ENCODE results near the gene SLC36A4. TPM values are rescaled to one million over a fixed set of nuclear protein-coding genes. Genes with fewer than 3 reads are reported as not detected.

Gene SLC36A4
- total RNA-seq, 2 donors from 2014 or later: 10.9 to 17.8 TPM

- ATAC-seq (no peak), DNase-seq (no peak)
- H3K4me3 ChIP-seq: no peak overlapping the region
- intact Hi-C loops (cut with DNase I): no loop called here
- H3K27ac ChIP-seq: no peak overlapping the region
- no peak for TF ChIP-seq CTCF (IDR thresholded peaks at IDR 0.05)
- no peak for TF ChIP-seq POLR2A (IDR thresholded peaks at IDR 0.05)
- H3K36me3 ChIP-seq (replicated peaks in 1 of 2; ENCODE audit: insufficient read depth in 1 of 2, low read depth in 2 of 2): no peaks in the 10 kb centered on the region
- H3K4me1 ChIP-seq: no peaks in the 10 kb centered on the region
- no peaks in the 10 kb centered on the region for H3K9me3 ChIP-seq
- no peaks in the 10 kb centered on the region for H3K27me3 ChIP-seq
Observed at GRCh38 chr11:93143186-93143585, 54.6 kb downstream of the SLC36A4 start.

GRCh38 chr11:93133488-93134109 is 64.2 kb downstream of the SLC36A4 start:
- TF ChIP-seq CTCF (IDR thresholded peaks at IDR 0.05) (no peak), POLR2A (IDR thresholded peaks at IDR 0.05) (no peak)
- ATAC-seq: no peak
- WGBS, 2 donors: 80 to 83% methylated on average over 4 of the region's 4 CpGs
- H3K4me1 ChIP-seq: no peaks in the 10 kb centered on the region
- H3K9me3 ChIP-seq: no peaks in the 10 kb centered on the region
- intact Hi-C loops (cut with DNase I): no loop called here
- DNase-seq: no peak
- H3K27me3 ChIP-seq: no peaks in the 10 kb centered on the region
- no peak overlapping the region for H3K27ac ChIP-seq
- no peak overlapping the region for H3K4me3 ChIP-seq
- H3K36me3 ChIP-seq (replicated peaks in 1 of 2; ENCODE audit: insufficient read depth in 1 of 2, low read depth in 2 of 2): no peaks in the 10 kb centered on the region

GRCh38 chr11:93132836-93133235 is 65.0 kb downstream of the SLC36A4 start:
- H3K4me1 ChIP-seq: no peaks in the 10 kb centered on the region
- TF ChIP-seq POLR2A (IDR thresholded peaks at IDR 0.05): no peak
- no peak for TF ChIP-seq CTCF (IDR thresholded peaks at IDR 0.05)
- ATAC-seq (no peak), DNase-seq (no peak)
- WGBS, 2 donors: 25 to 42% methylated on average over 1 of the region's 1 CpG
- H3K9me3 ChIP-seq: no peaks in the 10 kb centered on the region
- H3K27me3 ChIP-seq: no peaks in the 10 kb centered on the region
- no peak overlapping the region for H3K4me3 ChIP-seq
- H3K36me3 ChIP-seq (replicated peaks in 1 of 2; ENCODE audit: insufficient read depth in 1 of 2, low read depth in 2 of 2): no peaks in the 10 kb centered on the region
- intact Hi-C loops (cut with DNase I): no loop called here
- no peak overlapping the region for H3K27ac ChIP-seq

GRCh38 chr11:93131709-93132108 is 66.1 kb downstream of the SLC36A4 start:
- DNase-seq: no peak
- no peaks in the 10 kb centered on the region for H3K4me1 ChIP-seq
- no peak overlapping the region for H3K4me3 ChIP-seq
- no peaks in the 10 kb centered on the region for H3K9me3 ChIP-seq
- no peak overlapping the region for H3K27ac ChIP-seq
- no peaks in the 10 kb centered on the region for H3K36me3 ChIP-seq (replicated peaks in 1 of 2; ENCODE audit: insufficient read depth in 1 of 2, low read depth in 2 of 2)
- intact Hi-C loops (cut with DNase I): no loop called here
- no peaks in the 10 kb centered on the region for H3K27me3 ChIP-seq
- no peak for ATAC-seq
- 23 to 24% methylated on average over 2 of the region's 2 CpGs for WGBS, 2 donors
- TF ChIP-seq POLR2A (IDR thresholded peaks at IDR 0.05) (no peak), CTCF (IDR thresholded peaks at IDR 0.05) (no peak)

GRCh38 chr11:93128574-93128973 is 69.2 kb downstream of the SLC36A4 start:
- H3K36me3 ChIP-seq (replicated peaks in 1 of 2; ENCODE audit: insufficient read depth in 1 of 2, low read depth in 2 of 2): no peaks in the 10 kb centered on the region
- DNase-seq: no peak
- no peaks in the 10 kb centered on the region for H3K27me3 ChIP-seq
- H3K4me3 ChIP-seq: no peak overlapping the region
- H3K9me3 ChIP-seq: no peaks in the 10 kb centered on the region
- intact Hi-C loops (cut with DNase I): no loop called here
- peaks cover 4% of the 10 kb centered on the region for H3K4me1 ChIP-seq
- WGBS, 2 donors: 87 to 90% methylated on average over 3 of the region's 3 CpGs
- H3K27ac ChIP-seq: no peak overlapping the region
- no peak for ATAC-seq
- TF ChIP-seq POLR2A (IDR thresholded peaks at IDR 0.05) (no peak), CTCF (IDR thresholded peaks at IDR 0.05) (no peak)
